Measurements from ENCODE around the gene BANK1. TPM values are rescaled to one million over a fixed set of nuclear protein-coding genes. Genes with fewer than 3 reads are reported as not detected.
A peak's percentile ranks its signal among the peaks of the same experiment; 100 is the strongest.

BANK1 gene
- total and polyA plus RNA-seq, 2 donors from 2014 or later: 1.8 to 7.4 TPM

DNA sequence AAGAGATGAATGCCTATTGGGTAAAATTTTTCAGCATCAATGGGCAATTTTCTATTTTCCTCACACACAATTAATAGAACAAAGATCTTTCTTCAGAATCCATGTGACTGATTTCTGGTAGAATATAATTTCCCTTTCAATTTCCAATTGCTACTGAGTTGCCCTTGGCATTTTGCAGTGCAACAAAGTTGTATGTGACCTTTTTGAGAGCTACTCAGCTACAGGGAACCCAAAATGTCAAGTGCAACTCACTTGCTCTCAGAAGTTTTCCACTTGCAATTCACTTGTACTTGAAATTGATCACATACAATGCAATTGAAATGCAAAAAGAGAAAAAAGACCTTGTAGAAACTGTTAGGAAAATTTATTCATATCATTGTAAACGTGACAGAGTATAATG, 245.5 kb downstream of the BANK1 start:
- no peak overlapping the region for H3K4me3 ChIP-seq (ENCODE audit: low read length in 3 of 3)
- no peaks in the 10 kb centered on the region for H3K9me3 ChIP-seq (ENCODE audit: control insufficient read depth in 2 of 3, insufficient read depth in 1 of 3, low read length in 3 of 3)
- no peaks in the 10 kb centered on the region for H3K4me1 ChIP-seq (ENCODE audit: control insufficient read depth in 2 of 3, insufficient read depth in 2 of 3, low read depth in 1 of 3, low read length in 3 of 3)
- TF ChIP-seq, protein P1, sequence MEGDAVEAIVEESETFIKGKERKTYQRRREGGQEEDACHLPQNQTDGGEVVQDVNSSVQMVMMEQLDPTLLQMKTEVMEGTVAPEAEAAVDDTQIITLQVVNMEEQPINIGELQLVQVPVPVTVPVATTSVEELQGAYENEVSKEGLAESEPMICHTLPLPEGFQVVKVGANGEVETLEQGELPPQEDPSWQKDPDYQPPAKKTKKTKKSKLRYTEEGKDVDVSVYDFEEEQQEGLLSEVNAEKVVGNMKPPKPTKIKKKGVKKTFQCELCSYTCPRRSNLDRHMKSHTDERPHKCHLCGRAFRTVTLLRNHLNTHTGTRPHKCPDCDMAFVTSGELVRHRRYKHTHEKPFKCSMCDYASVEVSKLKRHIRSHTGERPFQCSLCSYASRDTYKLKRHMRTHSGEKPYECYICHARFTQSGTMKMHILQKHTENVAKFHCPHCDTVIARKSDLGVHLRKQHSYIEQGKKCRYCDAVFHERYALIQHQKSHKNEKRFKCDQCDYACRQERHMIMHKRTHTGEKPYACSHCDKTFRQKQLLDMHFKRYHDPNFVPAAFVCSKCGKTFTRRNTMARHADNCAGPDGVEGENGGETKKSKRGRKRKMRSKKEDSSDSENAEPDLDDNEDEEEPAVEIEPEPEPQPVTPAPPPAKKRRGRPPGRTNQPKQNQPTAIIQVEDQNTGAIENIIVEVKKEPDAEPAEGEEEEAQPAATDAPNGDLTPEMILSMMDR (IDR thresholded peaks at IDR 0.05; ENCODE audit: borderline replicate concordance, extremely low read depth, insufficient read depth): no peak
- no peaks in the 10 kb centered on the region for H3K27me3 ChIP-seq (ENCODE audit: control insufficient read depth, insufficient read depth, low read length)
- no peak for FAIRE-seq
- intact Hi-C loops (cut with DNase I): no loop called here
- no peak overlapping the region for H3K27ac ChIP-seq (ENCODE audit: low read depth in 2 of 2, low read length in 2 of 2)
- H3K36me3 ChIP-seq (ENCODE audit: control insufficient read depth in 2 of 3, insufficient read depth in 3 of 3, low read length in 3 of 3): no peaks in the 10 kb centered on the region
- DNase-seq: no peak
- no peak overlapping the region for H3K9ac ChIP-seq (ENCODE audit: low read length in 3 of 3)

DNA sequence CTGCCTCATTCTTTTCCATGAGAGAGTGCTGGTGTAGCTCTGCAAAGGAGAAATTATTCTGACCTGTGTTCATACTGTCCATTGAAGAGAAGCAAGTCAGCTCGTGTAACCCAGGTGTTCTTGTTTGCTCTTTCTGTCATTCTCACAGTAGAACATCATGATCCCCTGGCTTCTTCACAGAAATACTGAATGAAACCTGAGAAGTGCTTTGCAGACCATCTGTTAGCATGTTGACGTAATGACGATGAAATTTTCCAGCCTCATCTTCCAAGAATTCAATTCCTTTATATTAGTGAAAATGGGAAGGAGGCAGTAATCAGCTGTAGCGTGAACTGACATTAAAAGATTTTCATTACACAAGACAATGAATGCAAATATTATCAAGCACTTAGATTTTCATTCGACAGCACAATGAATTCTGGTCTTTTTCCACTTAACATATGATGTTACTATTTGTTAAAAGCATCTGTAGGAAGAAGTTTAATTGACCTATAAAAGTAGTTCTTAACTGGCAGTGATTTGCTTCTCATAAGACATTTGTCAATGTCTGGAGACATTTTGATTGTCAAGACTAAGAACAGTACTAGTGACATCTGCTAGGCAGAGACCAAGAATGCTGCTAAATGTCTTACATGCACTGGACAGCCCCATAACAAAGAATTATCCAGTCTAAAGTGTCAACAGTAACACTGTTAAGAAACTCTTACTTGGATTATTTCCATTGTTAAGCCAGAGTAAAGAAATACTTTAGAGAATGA, 246.3 kb downstream of the BANK1 start:
- H3K4me1 ChIP-seq (ENCODE audit: control insufficient read depth in 2 of 3, insufficient read depth in 2 of 3, low read depth in 1 of 3, low read length in 3 of 3): no peaks in the 10 kb centered on the region
- DNase-seq (peak in 2 of 5 donors; percentile 1 to 10), FAIRE-seq (no peak)
- TF ChIP-seq, protein P1 (IDR thresholded peaks at IDR 0.05; ENCODE audit: borderline replicate concordance, extremely low read depth, insufficient read depth): no peak
- H3K4me3 ChIP-seq (ENCODE audit: low read length in 3 of 3): no peak overlapping the region
- intact Hi-C loops (cut with DNase I): no loop called here
- no peak overlapping the region for H3K9ac ChIP-seq (ENCODE audit: low read length in 3 of 3)
- no peaks in the 10 kb centered on the region for H3K36me3 ChIP-seq (ENCODE audit: control insufficient read depth in 2 of 3, insufficient read depth in 3 of 3, low read length in 3 of 3)
- no peak overlapping the region for H3K27ac ChIP-seq (ENCODE audit: low read depth in 2 of 2, low read length in 2 of 2)
- H3K27me3 ChIP-seq (ENCODE audit: control insufficient read depth, insufficient read depth, low read length): no peaks in the 10 kb centered on the region
- H3K9me3 ChIP-seq (ENCODE audit: control insufficient read depth in 2 of 3, insufficient read depth in 1 of 3, low read length in 3 of 3): no peaks in the 10 kb centered on the region

DNA sequence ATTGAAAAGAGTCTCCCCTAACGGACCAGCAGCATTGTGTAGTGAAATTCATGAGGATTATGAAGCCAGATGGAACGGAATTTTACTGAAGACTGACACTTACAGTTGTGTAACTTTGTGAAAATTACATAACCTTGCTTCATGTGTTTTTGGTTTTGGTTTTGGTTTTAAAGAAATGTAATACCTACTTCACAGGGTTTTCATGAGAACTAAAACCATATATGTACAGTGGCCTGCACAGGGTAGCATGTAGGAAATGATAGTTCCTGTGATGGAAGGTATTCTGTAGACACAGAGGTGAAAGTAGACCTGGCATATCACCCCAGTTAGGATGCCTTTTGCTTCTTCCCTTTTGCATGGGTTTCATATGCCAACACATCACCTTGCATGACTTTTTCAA, 247.0 kb downstream of the BANK1 start:
- no peak overlapping the region for H3K4me3 ChIP-seq (ENCODE audit: low read length in 3 of 3)
- no peaks in the 10 kb centered on the region for H3K4me1 ChIP-seq (ENCODE audit: control insufficient read depth in 2 of 3, insufficient read depth in 2 of 3, low read depth in 1 of 3, low read length in 3 of 3)
- intact Hi-C loops (cut with DNase I): no loop called here
- FAIRE-seq (no peak), DNase-seq (no peak)
- no peaks in the 10 kb centered on the region for H3K9me3 ChIP-seq (ENCODE audit: control insufficient read depth in 2 of 3, insufficient read depth in 1 of 3, low read length in 3 of 3)
- TF ChIP-seq, protein P1 (IDR thresholded peaks at IDR 0.05; ENCODE audit: borderline replicate concordance, extremely low read depth, insufficient read depth): no peak
- H3K9ac ChIP-seq (ENCODE audit: low read length in 3 of 3): no peak overlapping the region
- no peaks in the 10 kb centered on the region for H3K36me3 ChIP-seq (ENCODE audit: control insufficient read depth in 2 of 3, insufficient read depth in 3 of 3, low read length in 3 of 3)
- H3K27me3 ChIP-seq (ENCODE audit: control insufficient read depth, insufficient read depth, low read length): no peaks in the 10 kb centered on the region
- H3K27ac ChIP-seq (ENCODE audit: low read depth in 2 of 2, low read length in 2 of 2): no peak overlapping the region
